LNCaP clone FGC (cell line): ENCODE results near the gene TMTC3.

Experiments used
- DNase-seq: peaks from one replicate; pipeline ENCODE4 v3.0.0-alpha.2; 2011; ENCODE audit warnings: low read depth
- H3K4me3 ChIP-seq: 2 replicates; pipeline ENCODE4 v1.5.1; 2011; ENCODE audit warnings: mild to moderate bottlenecking, low read depth, low read length, control low read depth
- CTCF ChIP-seq: IDR thresholded peaks from 2 replicates; pipeline ENCODE4 v1.5.1; 2012; ENCODE audit warnings: mild to moderate bottlenecking; ENCODE audit not compliant: control insufficient read depth, insufficient read depth; ENCODE audit errors: extremely low read depth

The TMTC3 gene

DNA sequence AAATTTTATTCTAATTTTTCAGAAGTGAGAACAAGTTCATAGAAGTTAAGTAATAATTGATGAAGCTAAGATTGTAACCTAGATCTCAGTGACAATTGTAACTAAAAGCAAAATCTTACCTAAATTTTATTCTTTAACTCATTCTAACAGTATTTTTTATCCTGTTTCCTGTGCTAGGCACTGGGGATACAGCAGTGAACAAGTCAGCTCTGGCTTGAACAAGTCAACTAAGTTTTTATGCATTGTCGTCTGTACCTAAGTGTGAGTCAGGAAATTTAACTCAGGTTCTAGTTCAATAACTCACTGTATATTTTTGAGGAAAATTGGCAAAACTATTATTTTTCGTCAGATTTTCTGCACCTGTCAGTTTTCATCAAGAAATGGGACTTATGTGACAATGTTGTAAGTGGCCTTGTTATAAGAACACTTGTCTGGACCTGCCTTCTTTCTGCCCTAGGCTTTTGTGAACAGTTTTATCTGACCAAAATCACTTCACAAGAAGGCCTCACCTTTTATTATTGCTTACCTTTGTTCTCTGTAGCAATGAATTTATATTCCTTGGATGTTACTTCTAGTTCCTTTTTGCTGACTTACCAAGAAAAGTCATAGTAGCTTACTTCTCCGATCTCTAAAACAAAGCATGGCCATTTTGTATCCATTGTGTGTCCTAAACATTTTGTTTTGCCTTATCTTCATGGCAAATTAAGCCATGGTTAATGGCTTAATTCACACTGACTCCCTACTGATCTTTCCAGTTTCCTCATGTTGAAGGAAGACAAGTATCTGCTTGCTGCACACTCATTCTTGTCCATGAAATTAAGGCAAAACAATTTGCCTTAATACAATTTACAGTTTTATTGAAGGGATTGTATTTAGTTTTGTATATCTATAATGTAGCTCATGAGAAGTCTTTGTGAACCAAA lies 2.7 kb downstream of the TMTC3 start:
- TF ChIP-seq CTCF = no peak
- no peak for DNase-seq

GRCh38 chr12:88145567-88146505 lies 3.7 kb downstream of the TMTC3 start:
- DNase-seq = no peak
- H3K4me3 ChIP-seq = no peak overlapping the region
- TF ChIP-seq CTCF = no peak

More for the DNA sequence above, 2.7 kb downstream of the TMTC3 start:
- no peak overlapping the region for H3K4me3 ChIP-seq

GRCh38 chr12:88150063-88150462 lies 8.0 kb downstream of the TMTC3 start:
- no peak for DNase-seq
- H3K4me3 ChIP-seq = no peak overlapping the region
- TF ChIP-seq CTCF = no peak

- no peak overlapping the region for H3K4me3 ChIP-seq
- peak; percentile 23 for TF ChIP-seq CTCF
- no peak for DNase-seq
Measured at GRCh38 chr12:88153959-88154358, 11.9 kb downstream of the TMTC3 start.

GRCh38 chr12:88156075-88156654 lies 14.1 kb downstream of the TMTC3 start:
- no peak for TF ChIP-seq CTCF
- peak; percentile 41 for DNase-seq
- no peak overlapping the region for H3K4me3 ChIP-seq

GRCh38 chr12:88163371-88163770 lies 21.3 kb downstream of the TMTC3 start:
- no peak for DNase-seq
- no peak overlapping the region for H3K4me3 ChIP-seq
- TF ChIP-seq CTCF = no peak
